Measurements from ENCODE around the gene ISLR2.

The ISLR2 gene

DNA sequence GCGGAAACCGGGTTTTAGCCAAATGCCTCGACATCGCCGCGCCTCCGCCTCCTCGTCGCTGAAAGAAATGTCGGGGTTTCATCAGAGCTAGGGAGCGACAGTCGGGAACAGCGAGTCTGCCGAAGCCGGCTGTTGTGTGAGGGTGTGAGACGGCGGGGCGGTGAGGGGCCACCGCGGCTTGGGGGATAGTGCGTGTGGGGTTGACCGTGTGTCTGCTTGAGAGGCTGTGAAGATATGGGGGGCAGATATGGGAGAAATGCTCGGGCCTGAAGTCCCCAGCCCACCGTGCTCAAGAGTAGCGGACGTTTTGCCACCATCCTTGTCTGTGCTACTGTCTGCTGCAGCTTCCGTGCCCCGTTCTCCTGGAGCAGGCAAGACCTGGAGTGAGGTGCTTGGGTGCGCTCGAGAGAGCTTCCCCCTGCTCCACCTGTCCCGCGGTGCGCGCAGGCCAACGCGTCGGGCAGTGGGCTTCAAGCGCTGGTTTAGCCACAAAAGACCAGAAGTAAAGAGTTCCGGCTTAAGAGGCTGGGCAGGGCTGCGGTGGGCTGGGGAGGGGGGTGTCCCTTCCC lies 716 bp upstream of the ISLR2 start:
- DNase-seq = no peak

DNA sequence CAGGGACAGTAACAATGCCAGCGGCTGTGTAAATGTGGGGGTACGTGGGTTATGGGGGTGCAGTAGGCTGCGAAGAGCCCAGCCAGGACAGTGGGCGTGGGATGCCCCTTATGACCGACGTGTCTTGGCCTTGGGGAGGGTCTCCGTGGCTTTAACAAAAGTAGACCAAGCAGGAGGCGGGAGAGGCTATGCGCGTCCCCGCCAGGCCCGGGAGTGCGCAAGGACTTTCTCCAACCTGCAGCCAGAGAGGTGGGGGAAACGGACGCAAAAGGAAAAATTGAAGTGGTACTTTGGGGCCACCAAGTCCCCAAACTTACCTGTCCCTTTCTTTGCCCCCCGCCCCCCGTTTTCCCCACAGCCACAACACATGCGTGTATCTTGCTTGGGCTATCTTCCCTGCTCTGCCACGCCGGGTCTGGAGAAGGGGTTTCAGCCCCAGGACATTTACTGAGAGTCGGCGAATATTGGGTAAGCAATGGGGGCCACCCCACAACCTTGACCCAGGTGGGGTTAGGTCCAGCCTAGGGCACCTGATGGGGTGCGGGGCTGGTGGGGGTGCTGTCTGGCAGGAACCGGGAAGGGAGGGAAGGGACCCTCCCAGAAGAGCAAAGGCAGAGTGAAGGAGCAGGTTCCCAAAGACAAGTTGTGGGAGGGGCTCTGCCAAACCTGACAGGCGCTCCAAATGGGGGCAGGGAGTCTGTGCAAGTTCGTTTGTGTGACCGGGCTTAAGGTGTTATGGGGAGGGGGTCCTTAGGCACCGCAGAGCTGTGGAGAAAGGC lies 652 bp downstream of the ISLR2 start:
- no peak for DNase-seq

DNA sequence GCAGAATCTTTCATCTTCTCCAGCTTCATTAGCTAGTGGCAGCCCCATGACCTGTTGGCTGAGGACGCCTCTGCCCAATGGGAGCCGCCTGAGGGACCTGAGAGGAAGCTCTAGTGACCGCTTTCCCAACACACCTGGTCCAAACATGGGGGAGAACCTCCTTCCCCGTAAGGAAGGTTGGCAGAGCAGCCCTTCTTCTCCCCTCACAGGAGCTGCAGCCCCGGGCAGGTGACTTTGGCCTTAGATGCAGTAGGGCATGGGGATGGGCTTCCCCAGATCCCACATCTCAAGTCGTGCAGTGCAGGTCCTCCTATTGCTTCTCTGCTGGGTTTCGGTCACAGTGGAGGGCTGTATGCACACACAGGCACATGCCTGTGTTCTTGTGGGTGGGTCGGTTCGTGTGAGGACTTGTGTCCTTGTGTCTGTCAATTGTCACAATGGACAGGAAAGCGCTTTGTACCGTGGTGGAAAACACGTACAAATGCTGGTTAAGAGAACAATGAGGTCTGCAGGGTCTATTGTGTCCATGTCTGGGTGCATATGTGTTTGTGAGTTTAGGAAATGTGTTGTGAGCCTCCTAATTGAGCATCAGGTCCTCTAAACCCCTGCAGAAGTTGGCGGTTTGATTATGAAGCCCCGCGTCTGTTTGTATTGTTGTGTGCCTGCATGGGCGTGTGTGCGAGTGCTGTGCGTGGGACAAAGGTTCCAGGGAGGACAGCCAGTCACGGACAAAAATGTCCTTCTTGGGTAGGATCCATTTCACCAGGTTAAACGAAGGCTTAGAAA lies 1.4 kb downstream of the ISLR2 start:
- no peak for DNase-seq

DNA sequence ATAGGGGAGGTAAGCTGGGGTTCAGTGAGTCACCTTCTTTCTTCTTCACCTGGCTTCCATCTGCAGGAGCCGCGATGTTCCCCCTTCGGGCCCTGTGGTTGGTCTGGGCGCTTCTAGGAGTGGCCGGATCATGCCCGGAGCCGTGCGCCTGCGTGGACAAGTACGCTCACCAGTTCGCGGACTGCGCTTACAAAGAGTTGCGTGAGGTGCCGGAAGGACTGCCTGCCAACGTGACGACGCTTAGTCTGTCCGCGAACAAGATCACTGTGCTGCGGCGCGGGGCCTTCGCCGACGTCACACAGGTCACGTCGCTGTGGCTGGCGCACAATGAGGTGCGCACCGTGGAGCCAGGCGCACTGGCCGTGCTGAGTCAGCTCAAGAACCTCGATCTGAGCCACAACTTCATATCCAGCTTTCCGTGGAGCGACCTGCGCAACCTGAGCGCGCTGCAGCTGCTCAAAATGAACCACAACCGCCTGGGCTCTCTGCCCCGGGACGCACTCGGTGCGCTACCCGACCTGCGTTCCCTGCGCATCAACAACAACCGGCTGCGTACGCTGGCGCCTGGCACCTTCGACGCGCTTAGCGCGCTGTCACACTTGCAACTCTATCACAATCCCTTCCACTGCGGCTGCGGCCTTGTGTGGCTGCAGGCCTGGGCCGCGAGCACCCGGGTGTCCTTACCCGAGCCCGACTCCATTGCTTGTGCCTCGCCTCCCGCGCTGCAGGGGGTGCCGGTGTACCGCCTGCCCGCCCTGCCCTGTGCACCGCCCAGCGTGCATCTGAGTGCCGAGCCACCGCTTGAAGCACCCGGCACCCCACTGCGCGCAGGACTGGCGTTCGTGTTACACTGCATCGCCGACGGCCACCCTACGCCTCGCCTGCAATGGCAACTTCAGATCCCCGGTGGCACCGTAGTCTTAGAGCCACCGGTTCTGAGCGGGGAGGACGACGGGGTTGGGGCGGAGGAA lies 2.6 kb downstream of the ISLR2 start:
- no peak for DNase-seq

DNA sequence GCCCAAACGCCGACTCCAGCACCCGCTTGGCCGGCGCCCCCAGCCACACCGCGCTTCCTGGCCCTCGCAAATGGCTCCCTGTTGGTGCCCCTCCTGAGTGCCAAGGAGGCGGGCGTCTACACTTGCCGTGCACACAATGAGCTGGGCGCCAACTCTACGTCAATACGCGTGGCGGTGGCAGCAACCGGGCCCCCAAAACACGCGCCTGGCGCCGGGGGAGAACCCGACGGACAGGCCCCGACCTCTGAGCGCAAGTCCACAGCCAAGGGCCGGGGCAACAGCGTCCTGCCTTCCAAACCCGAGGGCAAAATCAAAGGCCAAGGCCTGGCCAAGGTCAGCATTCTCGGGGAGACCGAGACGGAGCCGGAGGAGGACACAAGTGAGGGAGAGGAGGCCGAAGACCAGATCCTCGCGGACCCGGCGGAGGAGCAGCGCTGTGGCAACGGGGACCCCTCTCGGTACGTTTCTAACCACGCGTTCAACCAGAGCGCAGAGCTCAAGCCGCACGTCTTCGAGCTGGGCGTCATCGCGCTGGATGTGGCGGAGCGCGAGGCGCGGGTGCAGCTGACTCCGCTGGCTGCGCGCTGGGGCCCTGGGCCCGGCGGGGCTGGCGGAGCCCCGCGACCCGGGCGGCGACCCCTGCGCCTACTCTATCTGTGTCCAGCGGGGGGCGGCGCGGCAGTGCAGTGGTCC lies 3.5 kb downstream of the ISLR2 start:
- no peak for DNase-seq

DNA sequence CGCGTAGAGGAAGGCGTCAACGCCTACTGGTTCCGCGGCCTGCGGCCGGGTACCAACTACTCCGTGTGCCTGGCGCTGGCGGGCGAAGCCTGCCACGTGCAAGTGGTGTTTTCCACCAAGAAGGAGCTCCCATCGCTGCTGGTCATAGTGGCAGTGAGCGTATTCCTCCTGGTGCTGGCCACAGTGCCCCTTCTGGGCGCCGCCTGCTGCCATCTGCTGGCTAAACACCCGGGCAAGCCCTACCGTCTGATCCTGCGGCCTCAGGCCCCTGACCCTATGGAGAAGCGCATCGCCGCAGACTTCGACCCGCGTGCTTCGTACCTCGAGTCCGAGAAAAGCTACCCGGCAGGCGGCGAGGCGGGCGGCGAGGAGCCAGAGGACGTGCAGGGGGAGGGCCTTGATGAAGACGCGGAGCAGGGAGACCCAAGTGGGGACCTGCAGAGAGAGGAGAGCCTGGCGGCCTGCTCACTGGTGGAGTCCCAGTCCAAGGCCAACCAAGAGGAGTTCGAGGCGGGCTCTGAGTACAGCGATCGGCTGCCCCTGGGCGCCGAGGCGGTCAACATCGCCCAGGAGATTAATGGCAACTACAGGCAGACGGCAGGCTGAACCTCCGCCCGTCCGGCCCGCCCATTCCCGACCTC lies 4.1 kb downstream of the ISLR2 start:
- DNase-seq = no peak

DNA sequence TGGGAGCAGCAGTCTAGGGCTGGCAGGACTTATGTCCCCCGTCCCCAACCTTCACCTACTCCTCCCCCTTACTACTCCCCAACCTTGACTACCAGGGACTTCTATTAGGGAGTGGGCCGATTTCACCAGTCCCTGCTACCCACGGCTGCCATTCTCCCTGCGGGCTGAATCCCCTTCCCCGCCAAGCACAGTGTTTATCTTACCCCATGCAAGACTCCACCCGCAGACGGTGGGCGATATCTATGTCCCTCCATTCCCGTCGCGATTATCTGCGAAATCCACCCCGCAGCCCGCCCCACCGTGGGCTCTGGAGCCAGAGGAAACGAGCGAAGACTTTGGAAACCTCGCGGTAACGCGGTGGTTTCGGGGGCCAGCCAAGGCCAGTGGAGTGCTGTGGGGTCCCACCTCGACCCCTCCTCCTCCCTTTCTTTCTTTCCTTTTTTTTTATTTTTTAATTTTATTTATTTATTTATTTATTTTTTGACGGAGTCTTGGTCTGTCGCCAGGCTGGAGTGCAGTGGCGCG lies 4.7 kb downstream of the ISLR2 start:
- no peak for DNase-seq

DNA sequence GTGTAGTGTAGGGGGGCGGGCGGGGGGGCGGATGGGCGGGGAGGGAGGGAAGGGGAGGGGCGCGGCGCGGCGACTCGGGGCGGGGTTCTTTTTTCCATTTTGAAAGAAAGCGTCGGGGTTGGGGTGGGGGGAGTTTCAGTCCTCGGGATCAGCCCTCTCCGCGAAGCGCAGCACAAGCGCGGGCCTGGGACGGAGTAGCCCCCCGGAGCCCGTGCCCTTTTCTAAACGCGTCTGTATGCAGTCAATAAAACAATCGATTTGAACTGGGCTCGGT lies 6.1 kb downstream of the ISLR2 start:
- DNase-seq = no peak

DNA sequence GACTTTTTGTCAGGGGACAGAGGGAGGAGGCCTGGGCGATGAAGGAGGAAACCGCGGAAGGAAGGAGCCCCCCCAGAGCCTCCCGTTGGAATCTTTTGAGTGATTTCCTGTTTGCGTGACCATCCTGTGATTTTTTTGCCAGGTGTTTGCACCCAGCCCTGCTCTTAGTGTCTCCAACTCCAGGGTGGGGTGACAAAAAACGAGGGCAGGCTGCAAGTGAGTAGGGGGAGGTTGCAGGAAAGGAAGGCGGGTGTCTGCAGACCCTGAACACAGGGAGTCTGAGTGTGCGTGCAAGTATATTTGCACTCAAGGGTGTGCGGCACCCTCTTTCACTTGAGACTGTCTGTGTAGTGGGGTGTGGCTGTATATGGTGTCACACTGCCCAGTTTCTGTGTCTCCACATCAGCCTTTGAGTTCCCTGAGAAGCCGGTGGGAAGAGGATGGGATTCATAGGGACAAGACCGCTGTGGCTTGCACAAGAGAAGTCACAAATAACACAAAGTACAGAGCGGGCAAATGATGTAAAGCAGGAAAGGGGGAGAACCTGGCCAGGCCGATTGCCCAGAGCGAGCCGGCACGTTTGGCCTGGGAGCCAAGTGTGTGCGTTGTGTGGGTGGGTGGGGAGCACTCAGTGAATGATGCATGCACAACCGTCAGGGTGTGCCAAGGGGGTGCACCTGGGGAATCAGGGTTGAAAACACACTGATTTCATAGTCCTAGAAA lies 6.6 kb downstream of the ISLR2 start:
- DNase-seq = no peak

DNA sequence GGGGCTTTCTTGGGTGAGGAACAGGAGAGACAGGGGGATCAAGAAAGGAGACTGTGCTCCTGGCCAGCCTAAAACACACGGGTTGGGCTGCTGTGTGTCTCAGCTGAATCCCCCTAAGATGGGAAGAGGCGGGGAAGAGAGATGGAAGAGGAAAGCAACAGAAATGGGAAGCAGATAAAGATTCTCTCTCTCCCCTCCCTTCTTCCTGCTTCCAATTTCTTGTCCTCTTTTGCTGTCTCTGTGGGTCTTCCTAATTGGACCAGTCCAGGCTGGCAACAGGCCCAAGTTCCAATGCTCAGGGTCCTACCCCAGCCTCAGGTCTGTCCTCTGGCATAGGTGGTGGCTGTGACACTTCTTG lies 7.1 kb downstream of the ISLR2 start:
- no peak for DNase-seq

DNA sequence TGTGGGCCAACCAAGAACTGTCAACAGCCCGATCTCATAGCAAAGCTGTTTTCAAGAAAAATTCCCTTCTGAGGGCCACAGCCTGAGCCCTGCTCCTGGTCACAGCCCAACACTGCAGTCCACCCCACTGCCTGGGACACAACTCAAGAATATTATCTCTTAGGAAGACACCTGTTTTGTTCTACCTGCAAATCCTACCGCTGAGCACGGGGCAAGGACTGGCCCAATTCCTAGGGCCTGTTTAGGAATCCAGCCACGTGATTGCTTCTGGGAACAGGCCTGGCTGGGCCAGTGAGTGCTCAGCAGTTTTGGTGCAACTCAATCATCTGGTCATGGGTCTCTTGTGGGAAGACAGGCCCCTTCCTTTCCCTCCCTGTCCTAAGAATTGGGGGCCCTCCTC lies 8.3 kb downstream of the ISLR2 start:
- DNase-seq = no peak

DNA sequence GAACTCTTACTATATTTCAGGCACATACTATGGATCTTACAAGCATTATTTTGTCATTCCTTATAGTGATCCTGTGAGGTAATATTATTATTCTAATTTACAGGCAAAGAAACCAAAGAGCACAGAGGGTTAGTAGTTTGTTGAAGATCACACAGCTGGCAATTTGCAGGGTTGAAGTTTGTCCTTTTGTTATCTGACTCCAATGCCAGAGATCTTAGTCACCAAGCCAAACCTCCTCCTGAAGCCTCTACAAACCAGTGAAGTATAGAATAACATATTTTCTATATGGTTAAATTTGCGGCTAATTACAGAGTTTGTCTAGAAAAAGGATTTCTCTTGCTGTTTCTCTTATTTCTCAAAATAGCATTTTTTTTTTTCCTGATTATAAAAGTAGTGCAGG lies 11.2 kb downstream of the ISLR2 start:
- no peak for DNase-seq

DNA sequence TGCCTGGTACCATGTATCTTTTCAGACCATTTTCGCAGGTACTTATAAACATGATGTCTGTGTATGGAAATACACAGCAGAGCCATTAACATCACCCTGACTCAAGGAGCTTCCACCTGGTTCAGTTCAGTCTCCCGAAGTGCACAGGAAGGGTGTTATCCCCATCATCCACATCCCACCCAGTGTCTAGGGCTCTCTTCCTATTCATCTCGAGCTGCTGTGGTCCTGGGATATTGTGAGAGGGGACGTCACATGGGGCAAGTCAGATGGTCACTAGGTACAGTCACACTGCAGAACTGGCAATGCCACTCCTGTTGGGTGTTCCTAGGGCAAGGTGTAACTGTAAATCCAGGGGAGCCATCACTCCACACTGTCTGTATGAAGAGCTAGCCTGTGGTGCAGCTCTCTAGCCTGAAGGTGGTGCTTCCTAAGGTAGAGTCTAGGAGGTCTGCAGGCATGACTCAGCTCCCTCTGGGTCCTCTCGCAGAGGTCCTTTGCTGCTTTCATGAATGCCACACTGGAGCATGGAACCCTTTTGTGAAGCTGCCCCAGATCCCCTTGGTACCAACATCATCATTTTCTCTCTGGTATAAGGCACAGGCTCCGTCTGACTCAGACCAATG lies 13.9 kb downstream of the ISLR2 start:
- no peak for DNase-seq

DNA sequence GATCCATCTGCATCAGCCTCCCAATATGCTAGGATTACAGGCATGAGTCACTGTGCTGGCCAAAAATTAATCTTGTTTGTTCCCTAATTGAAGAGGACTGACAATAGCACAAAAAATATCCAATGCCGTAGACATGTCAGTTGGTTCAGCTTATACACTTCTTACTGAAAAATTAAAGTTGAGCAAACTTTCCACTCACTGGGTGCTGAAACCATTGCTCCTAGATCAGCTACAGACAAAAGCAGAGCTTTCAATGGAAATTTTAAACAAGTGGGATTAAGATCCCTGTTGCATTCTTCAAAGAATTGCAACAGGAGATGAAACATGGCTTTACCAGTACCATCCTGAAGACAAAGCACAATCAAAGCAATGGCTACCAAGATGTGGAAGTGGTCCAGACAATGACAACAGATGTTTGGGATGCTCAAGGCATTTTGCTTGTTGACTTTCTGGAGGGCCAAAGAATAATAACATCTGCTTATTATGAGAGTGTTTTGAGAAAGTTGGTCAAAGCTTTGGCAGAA lies 16.0 kb downstream of the ISLR2 start:
- no peak for DNase-seq

DNA sequence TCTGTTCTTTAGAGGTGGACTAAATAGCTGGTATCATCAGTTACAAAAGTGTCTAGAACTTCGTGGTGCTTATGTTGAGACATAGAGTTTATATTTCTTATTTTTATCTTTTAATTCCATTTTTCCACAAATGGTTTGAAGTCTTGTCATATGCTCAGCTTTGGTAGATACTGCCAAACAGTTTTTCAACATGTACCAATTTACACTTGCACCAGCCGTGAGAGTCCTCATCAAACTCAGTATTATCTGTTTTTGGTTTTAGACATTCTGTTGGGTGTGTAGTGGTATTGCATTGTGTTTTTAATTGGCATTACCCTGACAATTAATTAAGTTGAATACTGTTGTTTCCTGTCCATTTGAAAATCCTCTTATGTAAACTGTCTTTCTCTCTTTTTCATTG lies 16.7 kb downstream of the ISLR2 start:
- DNase-seq = no peak

DNA sequence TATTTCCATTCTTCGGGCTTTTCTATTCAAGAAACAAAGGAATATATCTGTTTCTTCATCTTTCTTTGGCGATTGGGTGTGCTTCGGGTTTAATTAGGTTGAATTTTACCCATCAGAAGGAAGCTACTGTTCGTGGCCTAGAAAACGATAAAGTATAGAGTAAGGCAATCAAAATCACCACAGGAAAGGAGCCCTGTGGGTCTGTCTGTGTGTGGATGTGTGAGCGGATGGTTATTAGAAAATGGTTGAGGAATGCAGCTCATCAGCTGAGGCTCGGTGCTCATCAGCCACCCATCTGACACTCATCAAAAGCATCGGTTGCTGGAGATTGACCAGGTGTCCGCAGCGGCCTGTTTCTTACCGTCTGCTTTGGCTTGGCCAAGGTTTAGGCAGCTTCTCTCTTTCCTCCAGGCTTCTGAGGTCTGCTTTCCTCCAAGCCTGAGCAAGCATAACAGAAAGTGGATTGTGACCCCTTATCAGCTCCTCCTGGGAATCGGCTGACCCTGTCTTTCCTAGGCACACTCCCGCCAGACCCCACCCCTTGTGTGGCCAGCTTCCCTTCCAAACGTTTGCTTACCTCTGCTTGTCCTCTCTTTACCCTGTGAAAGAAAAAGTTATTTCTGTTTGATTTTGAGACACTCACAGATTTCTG lies 25.5 kb downstream of the ISLR2 start:
- no peak for DNase-seq

DNA sequence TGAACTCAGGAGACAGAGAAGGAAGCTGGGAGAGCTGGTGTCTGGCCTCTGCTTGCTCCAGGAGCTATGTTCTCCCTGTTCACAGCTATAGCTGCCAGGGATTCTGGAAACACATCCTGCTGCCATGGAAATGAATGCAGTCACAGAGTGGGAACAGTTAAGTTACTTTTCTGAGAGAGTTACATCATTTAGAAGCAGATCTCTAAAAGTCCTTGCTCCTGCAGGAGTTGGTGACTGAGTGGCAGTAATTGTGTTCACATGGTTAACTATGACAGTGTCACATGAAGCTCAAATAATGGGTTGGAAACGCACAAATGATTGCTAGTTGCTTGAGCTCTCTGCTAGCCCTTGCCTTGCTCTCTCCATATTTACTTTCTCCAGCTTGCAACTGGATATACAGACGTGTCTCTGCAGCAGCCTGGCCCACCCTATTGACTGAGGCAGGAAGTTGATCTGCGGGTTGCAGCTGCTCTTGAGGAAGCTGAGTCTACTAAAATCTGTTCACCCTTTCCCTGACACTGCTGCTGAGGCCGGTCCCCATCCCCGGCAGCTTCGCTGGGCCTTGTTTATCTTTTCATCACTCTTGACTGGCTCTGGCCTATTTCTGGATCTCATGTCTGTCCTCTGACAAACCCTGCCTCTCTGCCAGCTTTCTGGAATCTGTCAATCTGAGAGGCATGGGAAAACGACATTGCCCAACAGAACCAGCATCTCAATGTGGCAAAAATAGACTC lies 26.5 kb downstream of the ISLR2 start:
- DNase-seq = no peak

DNA sequence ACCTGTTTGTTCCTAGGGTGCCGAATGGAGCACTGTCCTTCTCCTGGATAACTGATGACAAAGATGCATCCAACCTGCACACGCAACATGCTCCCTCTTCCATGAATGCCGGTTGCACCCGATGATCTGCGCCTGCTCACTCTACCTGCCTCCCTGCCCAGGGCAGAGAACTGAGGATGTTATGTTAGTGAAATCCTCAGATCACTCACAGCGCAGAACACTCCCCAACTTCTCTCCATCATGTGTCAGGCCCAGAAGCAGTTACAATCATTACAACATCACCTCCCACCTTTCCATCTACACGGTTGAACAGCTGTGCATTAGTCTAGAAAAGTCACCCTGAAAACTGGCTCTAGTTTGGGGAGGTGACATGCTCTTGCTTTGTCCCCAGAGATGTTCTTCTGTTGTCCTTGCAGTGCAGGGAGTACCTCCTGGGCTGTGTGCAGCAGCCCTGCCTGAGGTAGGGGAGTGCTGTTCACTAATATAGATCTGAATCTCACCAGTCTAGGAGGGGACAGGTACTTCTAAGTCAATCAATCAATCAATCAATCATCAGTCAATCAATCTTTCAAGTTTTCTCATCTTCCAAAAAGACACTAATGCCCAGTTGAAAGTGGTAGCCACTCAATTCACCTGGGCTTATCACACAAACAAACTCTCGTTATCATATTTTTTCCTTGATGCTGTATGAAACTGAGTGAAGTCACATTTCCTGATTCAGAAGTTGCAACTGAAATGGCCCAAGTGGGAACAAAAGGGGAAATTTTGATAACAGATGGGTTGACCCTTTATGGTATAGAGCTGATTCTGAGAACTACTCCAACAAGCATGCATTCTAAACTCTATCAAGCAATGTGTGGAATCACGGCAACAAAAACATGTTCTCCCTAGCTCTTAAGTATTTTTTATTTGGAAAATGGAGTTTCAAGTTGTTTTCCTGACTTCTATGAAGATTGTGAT lies 27.8 kb downstream of the ISLR2 start:
- no peak for DNase-seq
